GM12872 (cell line): Measurements from ENCODE around the gene DIRAS1.

Experiments used
- CTCF ChIP-seq: IDR thresholded peaks from 3 replicates; pipeline ENCODE4 v1.5.1; 2011; ENCODE audit warnings: low read depth, mild to moderate bottlenecking, low read length, moderate library complexity; ENCODE audit not compliant: insufficient read depth

DIRAS1 gene

DNA sequence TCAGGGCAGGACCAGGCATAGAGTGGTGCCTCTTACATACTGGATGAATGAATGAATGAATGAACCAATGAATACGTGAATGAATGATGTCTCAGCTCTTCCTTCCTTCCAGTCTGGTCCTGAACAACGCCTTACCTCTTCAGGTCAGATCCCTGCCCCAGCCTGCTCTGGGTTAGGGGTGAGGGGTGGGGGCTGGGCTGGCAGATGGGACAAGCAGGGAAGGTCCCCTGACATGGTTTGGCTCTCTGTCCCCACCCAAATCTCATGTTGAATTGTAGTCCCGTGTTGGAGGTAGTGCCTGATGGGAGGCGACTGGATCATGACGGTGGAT lies 9.3 kb downstream of the DIRAS1 start:
- TF ChIP-seq CTCF = no peak

- TF ChIP-seq CTCF = no peak
Observed at GRCh38 chr19:2711172-2711874, 9.8 kb downstream of the DIRAS1 start.

DNA sequence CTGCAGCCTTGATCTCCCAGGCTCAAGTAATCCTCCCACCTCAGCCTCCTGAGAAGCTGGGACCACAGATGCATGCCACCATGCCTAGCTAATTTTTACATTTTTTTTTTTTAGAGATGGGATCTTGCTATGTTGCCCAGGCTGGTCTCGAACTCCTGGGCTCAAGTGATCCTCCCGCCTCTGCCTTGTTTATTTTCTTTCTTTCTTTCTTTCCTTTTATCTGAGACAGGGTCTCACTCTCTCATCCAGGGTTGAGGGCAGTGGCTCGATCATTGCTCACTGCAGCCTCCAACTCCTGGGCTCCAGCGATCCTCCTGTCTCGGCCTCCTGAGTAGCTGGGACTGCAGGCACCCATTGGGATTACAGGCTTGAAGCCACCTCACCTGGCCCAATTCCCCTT lies 14.9 kb downstream of the DIRAS1 start:
- no peak for TF ChIP-seq CTCF

- TF ChIP-seq CTCF = no peak
Observed at GRCh38 chr19:2703691-2704216, 17.4 kb downstream of the DIRAS1 start.

DNA sequence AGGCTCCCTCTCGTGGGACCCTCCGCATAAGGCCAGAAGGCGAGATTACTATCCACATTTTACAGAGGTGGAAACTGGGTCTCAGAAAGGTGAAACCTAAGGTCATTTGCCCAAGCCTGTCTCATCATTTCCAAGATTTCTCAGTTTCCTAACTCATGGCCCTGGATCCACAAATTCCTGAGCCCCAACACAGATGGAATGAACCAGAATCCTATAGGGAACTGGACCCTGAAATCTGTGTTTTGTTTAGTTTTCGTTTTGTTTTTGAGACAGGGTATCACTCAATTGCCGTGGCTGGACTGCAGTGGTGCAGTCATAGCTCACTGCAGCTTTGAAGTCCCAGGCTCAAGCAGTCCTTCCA lies 18.1 kb downstream of the DIRAS1 start:
- TF ChIP-seq CTCF = no peak

- no peak for TF ChIP-seq CTCF
Observed at GRCh38 chr19:2702170-2703076, 18.7 kb downstream of the DIRAS1 start, which contains the start of gene GNG7. GNG7 (minus strand) TSS chr19:2702694; CDS start chr19:2520688, 182,006 bp downstream.

DNA sequence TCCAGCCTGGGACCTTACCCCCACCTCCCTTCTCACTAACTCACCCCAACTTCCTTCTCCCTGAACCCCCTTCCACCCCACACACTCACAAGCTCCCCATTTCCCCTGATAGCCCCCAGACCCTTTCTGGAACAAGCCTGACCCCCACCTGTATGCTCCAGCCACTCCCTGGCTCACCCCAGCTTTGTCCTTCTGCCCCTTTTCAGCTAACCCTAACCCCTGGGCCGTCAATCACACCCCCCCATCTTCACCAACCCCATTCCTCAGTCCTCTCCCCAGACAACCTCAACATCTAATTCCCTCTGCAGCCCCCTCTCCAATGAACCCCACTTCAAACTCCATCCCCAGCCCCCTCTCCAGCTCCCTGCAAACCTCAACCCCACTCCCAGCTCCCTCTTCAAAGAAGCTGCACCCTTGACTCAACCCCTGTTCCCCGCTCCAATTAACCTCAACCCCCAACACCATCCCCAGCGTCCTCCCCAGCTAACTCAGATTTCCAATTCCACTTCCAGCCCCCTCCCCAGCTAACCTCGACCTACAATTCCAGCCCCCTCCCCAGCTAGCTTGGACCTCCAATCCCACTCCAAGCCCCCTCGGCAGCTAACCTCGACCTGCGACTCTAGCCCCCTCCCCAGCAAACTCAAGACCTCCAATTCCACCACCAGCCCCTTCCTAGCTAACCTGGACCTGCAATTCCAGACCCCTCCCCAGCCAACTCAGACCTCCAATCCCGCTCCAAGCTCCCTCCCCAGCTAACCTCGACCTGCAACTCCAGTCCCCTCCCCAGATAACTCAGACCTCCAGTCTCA lies 19.6 kb downstream of the DIRAS1 start:
- TF ChIP-seq CTCF = no peak
